Keratinocyte (primary cell): ENCODE measurements around the gene RPEL1. TPM values are rescaled to one million over a fixed set of nuclear protein-coding genes. Genes with fewer than 3 reads are reported as not detected.

ENCODE experiments used
- DNase-seq: peaks from one replicate; pipeline ENCODE4 v3.0.0-alpha.2; 2011; ENCODE audit warnings: low read depth, missing footprints, low spot score
- FAIRE-seq: peaks from 2 replicates; lab custom pipeline; 2011; peaks lifted over from hg19 to GRCh38; lab: Jason Lieb, UNC
- H2AFZ ChIP-seq: 2 replicates; pipeline ENCODE4 v1.6.0; 2012; ENCODE audit warnings: low read length, control low read depth, inconsistent platforms; ENCODE audit not compliant: control insufficient read depth
- H3K27ac ChIP-seq: 2 replicates; pipeline ENCODE4 v1.5.1; 2011; ENCODE audit warnings: low read length; ENCODE audit not compliant: control insufficient read depth, insufficient read depth
- H3K27me3 ChIP-seq: 3 replicates; pipeline ENCODE4 v1.6.0; 2011; ENCODE audit warnings: low read length; ENCODE audit not compliant: control insufficient read depth, insufficient read depth; ENCODE audit errors: extremely low read depth
- H3K36me3 ChIP-seq, 2 experiments: 2 replicates in 1 of 2; 3 replicates in 1 of 2; pipeline ENCODE4 v1.5.1; 2011; ENCODE audit warnings: low read length in 2 of 2, mild to moderate bottlenecking in 1 of 2; ENCODE audit not compliant: control insufficient read depth in 2 of 2, insufficient read depth in 2 of 2; ENCODE audit errors: extremely low read depth in 1 of 2
- H3K4me1 ChIP-seq: 3 replicates; pipeline ENCODE4 v1.5.1; 2011; ENCODE audit warnings: low read length; ENCODE audit not compliant: control insufficient read depth, insufficient read depth; ENCODE audit errors: extremely low read depth
- H3K4me2 ChIP-seq: 3 replicates; pipeline ENCODE4 v1.6.0; 2011; ENCODE audit warnings: low read depth, low read length; ENCODE audit not compliant: control insufficient read depth, insufficient read depth; ENCODE audit errors: extremely low read depth
- H3K4me3 ChIP-seq, 3 experiments: fragments of 200-600 bp in 1 of 3; sonication (generic) in 1 of 3; 2 replicates in 2 of 3; 3 replicates in 1 of 3; pipeline ENCODE4 v1.5.1; 2011 to 2016; ENCODE audit warnings: low read length in 3 of 3, mild to moderate bottlenecking in 3 of 3, control low read depth in 2 of 3, inconsistent platforms in 1 of 3, low read depth in 1 of 3, mixed read lengths in 1 of 3, mixed run types in 1 of 3, moderate library complexity in 1 of 3; ENCODE audit not compliant: control insufficient read depth in 2 of 3, insufficient read depth in 2 of 3; ENCODE audit errors: extremely low read depth in 1 of 3
- H3K79me2 ChIP-seq: 2 replicates; pipeline ENCODE4 v1.6.0; 2012; ENCODE audit warnings: low read length; ENCODE audit not compliant: control insufficient read depth, insufficient read depth
- H3K9ac ChIP-seq: 3 replicates; pipeline ENCODE4 v1.6.0; 2011; ENCODE audit warnings: low read length; ENCODE audit not compliant: control insufficient read depth, insufficient read depth; ENCODE audit errors: extremely low read depth
- H3K9me1 ChIP-seq: 3 replicates; pipeline ENCODE4 v1.6.0; 2011; ENCODE audit warnings: low read length; ENCODE audit not compliant: control insufficient read depth, insufficient read depth; ENCODE audit errors: extremely low read depth
- H3K9me3 ChIP-seq: 2 replicates; pipeline ENCODE4 v1.5.1; 2012; ENCODE audit warnings: low read depth, low read length; ENCODE audit not compliant: control insufficient read depth
- H4K20me1 ChIP-seq: 3 replicates; pipeline ENCODE4 v1.6.0; 2011; ENCODE audit warnings: low read length; ENCODE audit not compliant: control insufficient read depth, insufficient read depth; ENCODE audit errors: extremely low read depth
- CTCF ChIP-seq, 3 experiments: IDR thresholded peaks in 1 of 3; conservative IDR thresholded peaks in 1 of 3; optimal IDR thresholded peaks in 1 of 3; 2 replicates in 2 of 3; 3 replicates in 1 of 3; pipeline versions ENCODE3 to v1.5.1; 2011; ENCODE audit warnings: low read length in 3 of 3, mild to moderate bottlenecking in 3 of 3, moderate library complexity in 2 of 3, control low read depth in 1 of 3, inconsistent platforms in 1 of 3; ENCODE audit not compliant: insufficient read depth in 2 of 3; ENCODE audit errors: extremely low read depth in 1 of 3
- EZH2 ChIP-seq: IDR thresholded peaks from one replicate; pipeline ENCODE4 v1.6.1; 2012; ENCODE audit warnings: inconsistent platforms, mild to moderate bottlenecking, low read length, moderate library complexity
- dilution Hi-C: fragments of 300-500 bp; cut with MboI; formaldehyde crosslinking; loops from one replicate; pipeline ENCODE4 v1.7.0; 2020; ENCODE audit warnings: low sequenced_read_pairs; ENCODE audit not compliant: extremely low pct_ligation_motif_present
- polyA plus RNA-seq, 5 experiments: library from polyadenylated mRNA; depleted of rRNA in 3 of 5; stranded (reverse) in 3 of 5; stranded (forward) in 1 of 5; unstranded in 1 of 5; fragments of >200 nt; gene quantifications; 1 replicate in 1 of 5; 2 replicates in 3 of 5; 3 replicates in 1 of 5; pipeline versions ENCODE4 v1.2.1 to v1.2.3, GENCODE V29; 2011 to 2012; ENCODE audit warnings: missing spikeins in 2 of 5, low read depth in 1 of 5, low replicate concordance in 1 of 5

RPEL1 gene
- polyA plus RNA-seq, 1 donor (not counting 4 experiments of a cell fraction or from before 2014, with no cell fraction given), result 0.04 TPM

DNA sequence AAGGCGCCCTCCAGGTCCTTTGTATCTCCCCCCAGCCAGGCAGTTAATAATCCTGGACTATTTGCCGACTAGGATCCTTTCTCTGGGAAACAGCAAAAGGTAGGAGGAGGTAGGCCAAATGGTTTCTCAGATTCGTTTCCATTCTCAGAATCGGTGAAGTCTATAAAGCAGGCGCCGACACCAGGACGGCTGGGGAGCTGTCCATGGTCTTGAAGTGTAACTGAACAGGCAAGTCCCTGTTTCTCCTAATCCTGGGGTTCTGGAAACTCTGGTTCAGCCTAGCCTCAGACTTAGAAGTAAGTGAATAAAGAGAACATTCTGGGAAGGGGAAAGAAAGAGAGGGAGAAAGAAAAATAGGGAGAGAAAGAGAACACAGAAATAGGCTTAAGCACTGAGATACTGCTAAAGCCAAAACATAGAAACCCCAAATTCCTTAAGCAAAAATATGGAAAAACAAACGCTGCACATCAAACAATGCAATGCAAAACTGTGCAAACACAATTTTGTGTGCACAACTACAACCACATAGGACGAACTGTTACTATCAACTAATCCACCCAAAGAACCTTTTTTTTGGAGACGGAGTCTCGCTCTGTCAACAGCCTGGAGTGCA, 20.1 kb downstream of the RPEL1 start:
- DNase-seq (no peak), FAIRE-seq (peak; percentile 81)
- H3K9me3 ChIP-seq, result no peaks in the 10 kb centered on the region
- H3K36me3 ChIP-seq, result no peaks in the 10 kb centered on the region
- dilution Hi-C loops, result no loop called here
- H3K79me2 ChIP-seq, result no peaks in the 10 kb centered on the region
- H3K9ac ChIP-seq, result no peak overlapping the region
- H3K9me1 ChIP-seq, result no peaks in the 10 kb centered on the region
- peaks cover 7% of the 10 kb centered on the region for H3K27me3 ChIP-seq
- H4K20me1 ChIP-seq, result peaks cover 4% of the 10 kb centered on the region
- no peak for TF ChIP-seq EZH2
- no peak for TF ChIP-seq CTCF (optimal IDR thresholded peaks at IDR 0.05 in 1 of 3, IDR thresholded peaks at IDR 0.05 in 1 of 3, conservative IDR thresholded peaks at IDR 0.05 in 1 of 3; ENCODE audit: extremely low read depth in 1 of 3, insufficient read depth in 2 of 3, low read length in 3 of 3)
- H3K4me3 ChIP-seq, result no peak overlapping the region
- H2AFZ ChIP-seq, result no peak overlapping the region
- H3K27ac ChIP-seq, result no peak overlapping the region
- no peaks in the 10 kb centered on the region for H3K4me1 ChIP-seq
- no peak overlapping the region for H3K4me2 ChIP-seq

DNA sequence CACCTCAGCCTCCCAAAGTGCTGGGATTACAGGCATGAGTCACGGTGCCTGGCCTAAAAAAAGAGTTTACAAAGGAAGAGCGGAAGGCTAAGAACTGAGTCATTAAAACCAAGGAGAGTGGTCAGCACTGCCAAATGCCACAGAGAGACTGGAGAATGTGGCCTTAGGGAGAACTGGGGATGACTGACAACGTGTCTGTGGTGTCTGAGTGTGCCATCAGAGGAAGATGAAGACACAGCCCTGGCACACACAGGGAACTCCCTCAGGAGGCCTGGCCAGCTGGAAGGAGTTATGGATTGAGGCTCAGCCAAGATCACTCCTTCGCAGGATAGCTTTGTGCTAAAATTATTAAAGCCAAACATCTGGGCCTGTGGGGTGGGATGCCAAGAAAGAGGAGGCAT, 27.4 kb downstream of the RPEL1 start:
- TF ChIP-seq CTCF (optimal IDR thresholded peaks at IDR 0.05 in 1 of 3, IDR thresholded peaks at IDR 0.05 in 1 of 3, conservative IDR thresholded peaks at IDR 0.05 in 1 of 3; ENCODE audit: extremely low read depth in 1 of 3, insufficient read depth in 2 of 3, low read length in 3 of 3) (no peak), EZH2 (no peak)
- H3K27ac ChIP-seq, result peak overlapping the region; percentile 18
- FAIRE-seq (peak; percentile 99), DNase-seq (peak; percentile 82)
- H3K9me1 ChIP-seq, result peaks cover 3% of the 10 kb centered on the region
- H4K20me1 ChIP-seq, result no peaks in the 10 kb centered on the region
- H2AFZ ChIP-seq, result no peak overlapping the region
- no peaks in the 10 kb centered on the region for H3K9me3 ChIP-seq
- H3K4me1 ChIP-seq, result peaks cover 16% of the 10 kb centered on the region
- H3K4me3 ChIP-seq, result no peak overlapping the region
- no peak overlapping the region for H3K9ac ChIP-seq
- H3K36me3 ChIP-seq, result no peaks in the 10 kb centered on the region
- H3K79me2 ChIP-seq, result no peaks in the 10 kb centered on the region
- peaks cover 24% of the 10 kb centered on the region for H3K27me3 ChIP-seq
- peak overlapping the region; percentile 71 for H3K4me2 ChIP-seq
- dilution Hi-C loops, result no loop called here
